K562 (cell line): Measurements from ENCODE around the gene PIK3R6.

Experiments used
- EZH2 ChIP-seq: IDR thresholded peaks from 2 replicates; pipeline ENCODE4 v1.6.1; 2012; ENCODE audit warnings: low read depth, mild to moderate bottlenecking, inconsistent platforms, low read length, borderline replicate concordance
- GABPA ChIP-seq: fragments of 200-800 bp; sonication (Bioruptor generic); conservative IDR thresholded peaks from 2 replicates; pipeline ENCODE4 v1.6.1; 2016; ENCODE audit warnings: low read depth, missing genetic modification characterization, missing compliant biosample characterization
- KDM2B ChIP-seq: fragments of 250-450 bp; sonication (Bioruptor Pico); IDR thresholded peaks from 2 replicates; pipeline ENCODE4 v1.8.0; 2021; ENCODE audit warnings: mild to moderate bottlenecking, moderate library complexity
- MEF2D ChIP-seq: conservative IDR thresholded peaks from 2 replicates; pipeline ENCODE4 v1.6.1; 2016; ENCODE audit warnings: low read depth, missing genetic modification characterization, missing compliant biosample characterization
- NFIC ChIP-seq: fragments of 450-650 bp; IDR thresholded peaks from 2 replicates; pipeline ENCODE4 v1.6.1; 2017; ENCODE audit warnings: mild to moderate bottlenecking, inconsistent platforms
- SIN3A ChIP-seq, 2 experiments: fragments of 150-350 bp in 1 of 2; IDR thresholded peaks; 2 replicates each; pipeline ENCODE4 v1.6.1; 2011 to 2016; ENCODE audit warnings: borderline replicate concordance in 2 of 2, low read depth in 2 of 2, low read length in 2 of 2, mild to moderate bottlenecking in 2 of 2, moderate library complexity in 2 of 2; ENCODE audit not compliant: control insufficient read depth in 1 of 2
- SMAD3 ChIP-seq: fragments of 450-650 bp; formaldehyde crosslinking; conservative IDR thresholded peaks from 2 replicates; pipeline ENCODE4 v1.4.0; 2020; ENCODE audit warnings: mild to moderate bottlenecking
- SMARCC2 ChIP-seq: fragments of 450-650 bp; IDR thresholded peaks from 2 replicates; pipeline ENCODE4 v1.6.1; 2017; ENCODE audit warnings: antibody characterized with exemption, moderate library complexity, mild to moderate bottlenecking, low read depth
- TEAD4 ChIP-seq, 2 experiments: sonication (generic) in 1 of 2; formaldehyde crosslinking in 1 of 2; IDR thresholded peaks; 2 replicates each; pipeline versions ENCODE4 v1.6.1 to v1.8.0; 2012 to 2022; ENCODE audit warnings: borderline replicate concordance in 1 of 2, inconsistent platforms in 1 of 2, low read length in 1 of 2, mild to moderate bottlenecking in 1 of 2, missing genetic modification reagents in 1 of 2
- YY1 ChIP-seq, 3 experiments: IDR thresholded peaks; 2 replicates each; pipeline ENCODE4 v1.6.1; 2011; ENCODE audit warnings: low read length in 2 of 3, mild to moderate bottlenecking in 2 of 3, moderate library complexity in 2 of 3, borderline replicate concordance in 1 of 3, control low read depth in 1 of 3, low read depth in 1 of 3; ENCODE audit not compliant: insufficient read depth in 3 of 3, insufficient replicate concordance in 2 of 3, control insufficient read depth in 1 of 3, insufficient read length in 1 of 3; ENCODE audit errors: extremely low read depth in 1 of 3
- TF ChIP-seq, protein P1 (sequence below): sonication (generic); formaldehyde crosslinking; IDR thresholded peaks from 2 replicates; pipeline ENCODE4 v1.8.1; 2022; ENCODE audit warnings: missing genetic modification reagents
- TF ChIP-seq, protein P2 (sequence below): fragments of 200-800 bp; sonication (Bioruptor generic); IDR thresholded peaks from 2 replicates; pipeline ENCODE4 v1.6.1; 2016; ENCODE audit warnings: missing genetic modification characterization, missing compliant biosample characterization

DNA sequence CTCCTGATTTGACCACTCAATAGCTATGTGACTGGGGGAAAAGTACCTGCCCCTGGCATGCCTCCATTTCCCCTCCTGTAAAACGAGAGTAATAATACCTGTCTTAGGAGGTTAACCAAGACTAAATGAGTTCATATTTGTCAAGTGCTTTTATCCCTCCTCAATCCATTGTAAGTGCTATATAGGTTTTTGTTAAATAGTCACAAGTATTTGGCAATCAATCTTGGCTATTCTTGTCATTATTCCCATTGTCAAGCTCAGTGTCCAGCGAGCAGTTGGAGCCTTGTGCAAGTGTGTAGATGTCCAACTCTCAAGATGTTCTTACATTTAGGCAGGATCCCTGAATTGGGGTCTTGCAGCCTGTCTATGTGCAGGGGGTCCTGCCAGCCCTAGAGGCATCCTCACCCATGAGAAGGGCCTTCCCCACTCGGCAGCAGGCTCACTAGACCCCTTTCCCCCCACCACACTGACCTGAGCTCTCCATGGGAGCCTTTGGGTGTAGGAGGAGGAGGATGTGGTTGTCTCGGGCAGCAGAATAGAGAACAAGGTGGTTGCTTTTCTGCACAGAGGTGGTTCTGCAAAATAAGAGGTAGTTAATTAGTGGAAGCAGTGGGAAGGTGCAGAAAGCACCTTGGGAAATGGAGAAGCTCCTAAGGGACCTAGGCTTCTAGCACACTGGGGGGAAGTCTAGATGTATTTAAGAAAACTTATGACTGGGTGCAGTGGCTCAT is 18.0 kb downstream of the PIK3R6 start:
- TF ChIP-seq SMARCC2 (no peak), SIN3A (IDR thresholded peaks at IDR 0.05; ENCODE audit: borderline replicate concordance in 2 of 2, control insufficient read depth in 1 of 2, low read depth in 2 of 2, low read length in 2 of 2) (no peak), EZH2 (no peak), YY1 (IDR thresholded peaks at IDR 0.05; ENCODE audit: borderline replicate concordance in 1 of 3, control insufficient read depth in 1 of 3, extremely low read depth in 1 of 3, insufficient read depth in 3 of 3, insufficient read length in 1 of 3, insufficient replicate concordance in 2 of 3, low read depth in 1 of 3, low read length in 2 of 3) (no peak), TEAD4 (IDR thresholded peaks at IDR 0.05; ENCODE audit: low read length) (no peak), TEAD4 (CRISPR knock-in tag; IDR thresholded peaks at IDR 0.05; ENCODE audit: borderline replicate concordance) (no peak), MEF2D (tag) (no peak), SMAD3 (CRISPR knock-in tag) (no peak), GABPA (no peak), NFIC (no peak), KDM2B (CRISPR knock-in tag) (no peak)
- TF ChIP-seq, protein P1, sequence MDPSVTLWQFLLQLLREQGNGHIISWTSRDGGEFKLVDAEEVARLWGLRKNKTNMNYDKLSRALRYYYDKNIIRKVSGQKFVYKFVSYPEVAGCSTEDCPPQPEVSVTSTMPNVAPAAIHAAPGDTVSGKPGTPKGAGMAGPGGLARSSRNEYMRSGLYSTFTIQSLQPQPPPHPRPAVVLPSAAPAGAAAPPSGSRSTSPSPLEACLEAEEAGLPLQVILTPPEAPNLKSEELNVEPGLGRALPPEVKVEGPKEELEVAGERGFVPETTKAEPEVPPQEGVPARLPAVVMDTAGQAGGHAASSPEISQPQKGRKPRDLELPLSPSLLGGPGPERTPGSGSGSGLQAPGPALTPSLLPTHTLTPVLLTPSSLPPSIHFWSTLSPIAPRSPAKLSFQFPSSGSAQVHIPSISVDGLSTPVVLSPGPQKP (CRISPR knock-in tag), result no peak
- TF ChIP-seq, protein P2, sequence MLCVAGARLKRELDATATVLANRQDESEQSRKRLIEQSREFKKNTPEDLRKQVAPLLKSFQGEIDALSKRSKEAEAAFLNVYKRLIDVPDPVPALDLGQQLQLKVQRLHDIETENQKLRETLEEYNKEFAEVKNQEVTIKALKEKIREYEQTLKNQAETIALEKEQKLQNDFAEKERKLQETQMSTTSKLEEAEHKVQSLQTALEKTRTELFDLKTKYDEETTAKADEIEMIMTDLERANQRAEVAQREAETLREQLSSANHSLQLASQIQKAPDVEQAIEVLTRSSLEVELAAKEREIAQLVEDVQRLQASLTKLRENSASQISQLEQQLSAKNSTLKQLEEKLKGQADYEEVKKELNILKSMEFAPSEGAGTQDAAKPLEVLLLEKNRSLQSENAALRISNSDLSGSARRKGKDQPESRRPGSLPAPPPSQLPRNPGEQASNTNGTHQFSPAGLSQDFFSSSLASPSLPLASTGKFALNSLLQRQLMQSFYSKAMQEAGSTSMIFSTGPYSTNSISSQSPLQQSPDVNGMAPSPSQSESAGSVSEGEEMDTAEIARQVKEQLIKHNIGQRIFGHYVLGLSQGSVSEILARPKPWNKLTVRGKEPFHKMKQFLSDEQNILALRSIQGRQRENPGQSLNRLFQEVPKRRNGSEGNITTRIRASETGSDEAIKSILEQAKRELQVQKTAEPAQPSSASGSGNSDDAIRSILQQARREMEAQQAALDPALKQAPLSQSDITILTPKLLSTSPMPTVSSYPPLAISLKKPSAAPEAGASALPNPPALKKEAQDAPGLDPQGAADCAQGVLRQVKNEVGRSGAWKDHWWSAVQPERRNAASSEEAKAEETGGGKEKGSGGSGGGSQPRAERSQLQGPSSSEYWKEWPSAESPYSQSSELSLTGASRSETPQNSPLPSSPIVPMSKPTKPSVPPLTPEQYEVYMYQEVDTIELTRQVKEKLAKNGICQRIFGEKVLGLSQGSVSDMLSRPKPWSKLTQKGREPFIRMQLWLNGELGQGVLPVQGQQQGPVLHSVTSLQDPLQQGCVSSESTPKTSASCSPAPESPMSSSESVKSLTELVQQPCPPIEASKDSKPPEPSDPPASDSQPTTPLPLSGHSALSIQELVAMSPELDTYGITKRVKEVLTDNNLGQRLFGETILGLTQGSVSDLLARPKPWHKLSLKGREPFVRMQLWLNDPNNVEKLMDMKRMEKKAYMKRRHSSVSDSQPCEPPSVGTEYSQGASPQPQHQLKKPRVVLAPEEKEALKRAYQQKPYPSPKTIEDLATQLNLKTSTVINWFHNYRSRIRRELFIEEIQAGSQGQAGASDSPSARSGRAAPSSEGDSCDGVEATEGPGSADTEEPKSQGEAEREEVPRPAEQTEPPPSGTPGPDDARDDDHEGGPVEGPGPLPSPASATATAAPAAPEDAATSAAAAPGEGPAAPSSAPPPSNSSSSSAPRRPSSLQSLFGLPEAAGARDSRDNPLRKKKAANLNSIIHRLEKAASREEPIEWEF (CRISPR knock-in tag), result no peak
